Left lobe of liver (tissue), 2 donors: ENCODE results near the gene PEX5. TPM values are rescaled to one million over a fixed set of nuclear protein-coding genes. Genes with fewer than 3 reads are reported as not detected.
"Not testable (repeated sequence)": the region's sequence is repeated elsewhere in the genome, so short reads cannot be mapped to it uniquely, and the experiment has no call there.

Source experiments
- ATAC-seq: fragments of 200-7000 bp; cut with Tn5 transposase; one replicate; pipeline ENCODE4 v1.9.1; 2020; ENCODE audit warnings: mild to moderate bottlenecking, moderate library complexity
- DNase-seq: peaks from one replicate; pipeline ENCODE4 v3.0.0-alpha.2; 2020; ENCODE audit warnings: low spot score
- total RNA-seq: library from RNA; stranded (reverse); gene quantifications from one replicate; pipeline ENCODE4 v1.2.1, GENCODE V29; 2021
- donor health status: DM: no; HTN: no; CAD: no; lungs with moderate emphysema.
- donor health status: DM: no; HTN: yes; CAD: no.

The PEX5 gene
- total RNA-seq, 1 donor from 2014 or later, result 49.9 TPM

DNA sequence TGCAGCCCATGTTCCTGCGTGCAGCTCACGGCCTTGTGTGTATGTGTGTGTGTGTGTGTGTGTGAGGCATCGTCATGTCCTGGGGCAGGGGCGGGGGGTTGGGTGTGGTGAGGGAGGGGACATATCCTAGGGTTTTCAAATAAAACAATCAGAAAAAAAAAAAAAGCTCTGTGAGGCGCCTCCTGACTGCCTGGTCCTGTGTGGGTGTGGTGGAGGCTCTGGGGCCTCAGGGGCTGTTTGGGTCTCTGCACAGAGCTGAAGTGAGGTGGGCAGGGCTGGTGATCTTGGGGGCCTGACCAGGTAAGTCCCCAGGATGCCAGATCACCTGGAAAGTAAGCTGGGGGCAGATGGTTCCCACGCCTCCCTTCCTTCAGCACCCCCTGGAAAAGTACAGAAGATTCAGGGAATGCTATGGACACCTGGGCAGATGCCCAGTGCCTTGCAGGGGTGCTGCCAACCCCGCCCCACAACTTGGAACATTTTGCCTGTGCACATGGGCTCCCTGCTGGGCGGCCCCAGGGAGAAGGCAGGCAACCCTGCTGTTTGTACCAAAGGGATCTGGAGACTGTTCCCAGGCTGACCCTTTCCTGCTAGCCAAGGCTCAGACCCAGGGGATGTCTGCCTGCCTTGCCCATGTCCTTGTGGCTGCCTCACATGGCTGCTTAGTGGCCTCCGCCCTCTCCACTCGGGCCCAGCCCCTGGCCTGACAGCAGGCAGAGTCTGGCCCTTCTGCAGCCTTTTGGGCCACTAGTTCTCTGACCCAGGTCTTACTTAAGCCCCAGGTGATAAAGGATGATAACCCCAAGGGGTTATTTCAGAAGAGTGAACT lies 30.5 kb upstream of the PEX5 start:
- ATAC-seq, result no peak
- DNase-seq, result no peak

DNA sequence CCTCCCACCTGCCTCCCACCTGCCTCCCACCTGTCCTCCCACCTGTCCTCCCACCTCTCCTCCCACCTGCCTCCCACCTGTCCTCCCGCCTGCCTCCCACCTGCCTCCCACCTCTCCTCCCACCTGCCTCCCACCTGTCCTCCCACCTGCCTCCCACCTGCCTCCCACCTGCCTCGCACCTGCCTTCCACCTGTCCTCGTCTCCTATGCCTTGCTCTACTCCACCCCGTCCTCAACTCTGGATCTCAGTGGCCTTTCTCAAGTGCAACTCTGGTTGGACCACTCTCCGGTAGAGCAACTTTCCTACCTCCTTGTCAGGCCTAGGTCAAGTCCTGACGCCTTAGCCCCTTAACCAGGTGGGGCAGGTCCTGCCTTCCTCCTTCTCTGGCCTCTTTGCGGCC lies 29.3 kb upstream of the PEX5 start:
- ATAC-seq, result no peak
- DNase-seq, result no peak

DNA sequence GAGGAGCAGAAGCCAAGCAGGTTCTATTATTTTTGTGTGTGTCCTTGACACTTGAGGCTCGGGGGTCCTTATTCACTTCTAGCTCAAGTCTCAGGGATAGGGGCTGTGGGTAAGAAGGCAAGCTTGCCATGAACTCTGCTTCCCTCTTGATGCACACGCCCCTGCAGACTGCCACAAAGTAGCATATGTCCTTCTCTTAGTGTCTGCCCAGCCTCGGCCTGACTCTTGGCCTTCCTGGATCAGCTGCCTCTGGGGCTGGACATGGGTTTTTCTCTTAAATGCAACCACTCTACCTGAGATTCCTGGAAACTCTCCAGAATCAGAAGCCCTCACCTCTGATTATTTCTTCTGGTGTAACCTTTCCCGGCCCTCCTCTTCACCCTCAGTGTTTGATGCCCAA lies 28.2 kb upstream of the PEX5 start:
- DNase-seq (no peak), ATAC-seq (peak; percentile 6)

DNA sequence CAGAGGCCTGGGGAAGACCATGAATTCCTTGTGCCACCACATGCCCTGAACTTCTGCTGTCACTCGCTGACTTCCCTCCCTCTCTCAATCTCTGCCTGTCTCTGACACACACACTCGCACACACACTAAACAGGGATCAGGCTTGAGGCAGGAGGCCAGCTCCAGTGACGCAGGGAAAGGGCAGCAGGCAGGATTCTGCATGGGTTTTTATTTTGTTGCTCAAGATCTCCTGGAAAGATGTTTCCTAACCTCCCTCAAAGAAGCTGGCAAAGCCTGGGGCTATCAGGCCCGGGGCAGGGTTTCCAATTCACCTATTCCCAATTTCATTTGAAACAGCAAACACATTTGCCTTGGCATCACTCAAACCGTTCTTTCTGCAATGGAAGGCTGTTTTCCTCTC lies 27.7 kb upstream of the PEX5 start:
- DNase-seq (peak; percentile 90), ATAC-seq (peak; percentile 79)

DNA sequence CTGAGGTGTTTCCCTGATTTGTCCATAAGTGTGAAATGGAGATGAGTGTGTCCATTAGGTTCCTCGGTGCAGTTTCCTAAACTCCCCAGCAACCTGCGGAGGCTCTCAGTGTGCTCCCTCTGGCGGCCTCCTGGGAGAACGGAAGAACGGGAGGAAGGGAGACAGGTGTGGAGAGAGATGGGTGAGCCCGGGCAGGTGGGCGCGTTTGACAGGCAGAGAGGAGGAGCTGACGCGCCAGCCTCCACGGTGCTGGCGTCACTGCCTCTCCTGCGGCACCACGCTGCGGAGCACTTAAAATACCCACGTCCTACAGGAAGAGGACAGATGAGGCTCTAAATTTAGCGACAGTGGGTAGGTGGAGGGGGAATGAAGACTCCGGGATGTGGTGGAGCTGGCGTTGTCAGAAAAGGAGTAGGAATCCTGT lies 26.8 kb upstream of the PEX5 start:
- ATAC-seq, result peak; percentile 82
- DNase-seq, result peak; percentile 72

DNA sequence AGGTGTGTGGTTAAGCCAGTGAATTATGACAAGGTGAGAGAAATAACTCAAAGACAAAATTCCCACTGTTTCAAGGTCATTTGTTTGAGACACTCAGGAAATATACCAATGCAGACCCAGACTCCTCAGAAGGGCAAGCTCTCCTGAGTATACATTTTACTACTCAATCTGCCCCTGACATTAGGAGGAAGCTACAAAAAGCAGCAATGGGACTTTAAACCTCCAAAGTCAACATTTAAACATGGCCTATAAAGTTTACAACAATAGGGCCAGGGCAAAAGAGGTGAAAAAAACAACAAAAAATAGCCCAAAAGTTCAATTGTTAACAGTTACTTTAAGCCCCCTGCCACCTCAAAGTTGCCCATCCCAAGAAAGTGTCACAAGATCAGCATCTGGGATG lies 19.5 kb upstream of the PEX5 start:
- ATAC-seq, result peak; percentile 60
- DNase-seq, result no peak

DNA sequence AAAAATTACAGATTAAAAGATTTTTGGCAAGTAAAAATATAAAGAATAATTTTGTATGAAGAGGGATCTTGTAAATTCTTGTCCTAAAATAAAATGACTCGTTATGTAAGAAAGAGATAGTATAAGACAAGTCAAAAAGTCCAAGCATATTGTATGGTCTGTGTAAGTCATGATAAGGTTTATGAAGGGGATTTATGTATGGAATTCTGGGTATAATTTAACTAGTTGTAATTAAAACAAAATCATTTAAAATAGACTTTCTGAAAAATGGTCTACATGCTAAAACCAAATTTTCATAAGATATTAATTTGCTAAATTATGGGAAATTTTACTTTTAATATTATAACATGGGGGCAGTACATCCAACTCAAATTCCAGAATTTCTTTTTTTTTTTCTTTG lies 17.6 kb upstream of the PEX5 start:
- DNase-seq (no peak), ATAC-seq (no peak)

DNA sequence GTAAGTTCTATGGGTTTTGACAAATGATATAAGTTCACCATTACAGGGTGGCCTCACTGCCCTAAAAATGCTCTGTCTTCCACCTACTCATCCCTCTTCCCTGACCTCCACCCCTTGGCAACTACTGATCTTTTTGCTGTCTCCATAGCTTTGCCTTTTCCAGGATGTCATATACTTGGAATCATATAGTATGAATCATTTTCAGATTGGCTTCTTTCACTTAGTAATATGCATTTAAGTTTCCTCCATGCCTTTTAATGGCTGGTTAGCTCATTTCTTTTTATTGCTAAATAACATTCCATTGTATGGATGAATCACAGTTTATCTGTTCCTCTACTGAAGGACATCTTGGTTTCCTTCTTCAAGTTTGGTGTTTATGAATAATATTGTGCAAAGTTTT lies 14.0 kb upstream of the PEX5 start:
- no peak for DNase-seq
- ATAC-seq, result no peak

DNA sequence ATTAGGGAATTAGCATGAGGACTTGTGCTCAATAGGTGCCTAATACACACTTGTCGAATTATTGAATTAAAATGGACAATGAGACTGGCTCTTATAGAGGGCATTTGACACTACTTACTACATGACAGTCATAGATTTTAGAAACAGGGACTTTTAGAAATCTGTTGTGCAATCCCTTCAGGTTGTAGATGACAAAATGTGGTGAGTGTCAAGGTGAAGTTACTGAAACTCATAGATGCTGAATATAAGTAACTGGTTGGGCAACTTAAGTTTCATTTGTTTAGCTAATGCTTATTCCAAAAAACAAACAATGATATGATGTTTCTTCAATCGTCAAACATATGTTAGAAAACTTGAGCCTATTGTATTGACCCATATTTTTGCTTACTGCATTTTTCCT lies 12.9 kb upstream of the PEX5 start:
- ATAC-seq, result no peak

DNA sequence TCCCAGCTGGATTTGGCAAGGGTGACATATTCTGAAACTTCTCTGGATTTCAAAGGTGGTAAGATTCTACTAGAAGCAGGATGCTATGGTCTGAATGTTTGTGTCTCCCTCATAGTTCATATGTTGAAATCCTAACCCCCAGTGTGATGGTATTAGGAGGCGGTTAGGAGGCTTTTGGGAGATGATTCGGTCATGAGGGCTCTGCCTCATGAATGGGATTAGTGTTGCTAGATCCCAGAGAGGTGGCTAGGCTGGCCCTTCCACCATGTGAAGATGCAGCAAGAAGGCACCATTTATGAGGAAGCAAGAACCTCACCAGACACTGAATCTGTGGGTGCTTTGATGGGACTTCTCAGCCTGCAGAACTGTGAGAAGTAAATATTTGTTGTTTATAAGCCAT lies 11.0 kb upstream of the PEX5 start:
- no peak for DNase-seq
- ATAC-seq, result no peak

More for the DNA sequence above, 12.9 kb upstream of the PEX5 start:
- DNase-seq, result no peak

DNA sequence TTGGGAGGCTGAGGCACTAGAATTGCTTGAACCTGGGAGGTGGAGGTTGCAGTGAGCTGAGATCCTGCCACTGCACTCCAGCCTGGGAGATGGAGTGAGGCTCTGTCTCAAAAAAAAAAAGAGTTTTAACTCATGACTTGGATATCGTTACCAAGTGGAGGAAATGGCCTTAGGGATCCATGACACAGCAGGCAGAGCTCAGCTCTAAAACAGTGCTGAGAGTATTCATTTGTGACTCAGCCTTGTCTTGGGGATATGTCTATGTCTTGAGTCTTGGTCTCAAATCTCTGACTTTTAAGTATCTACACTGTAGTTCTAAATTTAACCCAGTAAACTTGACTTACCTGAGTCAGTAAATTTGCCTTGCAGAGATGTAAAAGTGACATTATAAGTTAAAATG lies 8.8 kb upstream of the PEX5 start:
- ATAC-seq (no peak), DNase-seq (no peak)

DNA sequence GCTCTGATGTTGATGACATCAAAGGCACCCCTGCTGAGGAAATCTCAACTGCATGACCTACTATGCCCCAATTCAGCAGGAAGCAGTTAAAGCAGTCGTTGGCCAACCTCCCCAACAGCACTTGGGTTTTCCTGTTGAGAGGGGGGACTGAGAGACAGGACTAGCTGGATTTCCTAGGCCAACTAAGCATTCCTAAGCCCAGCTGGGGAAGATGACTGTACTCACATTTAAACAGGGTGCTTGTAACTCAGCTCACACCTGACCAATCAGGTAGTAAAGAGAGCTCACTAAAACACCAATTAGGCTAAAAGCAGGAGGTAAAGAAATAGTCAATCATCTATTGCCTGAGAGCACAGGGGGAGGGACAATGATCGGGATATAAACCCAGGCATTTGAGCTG lies 3.4 kb upstream of the PEX5 start:
- not testable (repeated sequence) for DNase-seq, ATAC-seq

DNA sequence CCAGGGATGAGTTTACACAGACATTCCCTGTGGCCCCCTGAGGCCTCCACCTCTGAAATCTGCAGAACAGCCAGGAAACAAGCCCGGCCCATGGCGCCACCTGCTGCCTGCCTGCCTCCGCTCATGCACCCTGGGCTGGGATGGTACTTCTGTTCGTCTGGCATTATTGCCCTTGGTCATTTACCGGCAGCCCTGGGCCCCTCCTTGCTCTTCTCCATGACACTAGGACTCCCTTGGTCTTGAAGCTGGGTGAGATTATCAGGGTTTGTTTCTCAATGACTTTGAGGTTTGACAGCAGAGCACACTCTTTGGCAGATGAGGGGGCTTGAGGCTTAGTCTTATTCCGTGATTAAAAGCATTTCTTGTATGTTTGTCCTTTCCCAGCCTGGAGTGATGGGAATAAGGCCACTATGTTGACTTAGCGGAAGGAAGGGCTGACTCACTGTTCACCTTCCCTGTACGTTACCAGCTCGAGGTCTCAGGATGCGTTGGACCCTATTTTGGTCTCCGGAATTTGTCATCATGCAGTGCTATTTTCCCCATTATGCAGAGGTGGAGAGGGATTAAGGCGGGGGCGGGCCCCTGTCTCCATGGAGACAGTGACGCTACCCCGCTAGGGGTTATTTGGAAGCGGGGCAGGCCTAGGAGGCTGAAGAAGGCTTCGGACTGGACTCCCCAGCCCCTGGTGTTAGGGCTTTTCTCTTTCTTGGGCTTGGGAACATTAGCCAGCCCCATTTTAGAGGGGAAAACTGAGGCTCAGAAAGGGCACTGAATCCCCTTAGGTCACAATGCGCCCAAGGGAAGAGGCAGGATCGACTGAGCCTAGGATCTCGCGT lies 706 bp upstream of the PEX5 start:
- peak; percentile 74 for DNase-seq
- ATAC-seq, result peak; percentile 69

DNA sequence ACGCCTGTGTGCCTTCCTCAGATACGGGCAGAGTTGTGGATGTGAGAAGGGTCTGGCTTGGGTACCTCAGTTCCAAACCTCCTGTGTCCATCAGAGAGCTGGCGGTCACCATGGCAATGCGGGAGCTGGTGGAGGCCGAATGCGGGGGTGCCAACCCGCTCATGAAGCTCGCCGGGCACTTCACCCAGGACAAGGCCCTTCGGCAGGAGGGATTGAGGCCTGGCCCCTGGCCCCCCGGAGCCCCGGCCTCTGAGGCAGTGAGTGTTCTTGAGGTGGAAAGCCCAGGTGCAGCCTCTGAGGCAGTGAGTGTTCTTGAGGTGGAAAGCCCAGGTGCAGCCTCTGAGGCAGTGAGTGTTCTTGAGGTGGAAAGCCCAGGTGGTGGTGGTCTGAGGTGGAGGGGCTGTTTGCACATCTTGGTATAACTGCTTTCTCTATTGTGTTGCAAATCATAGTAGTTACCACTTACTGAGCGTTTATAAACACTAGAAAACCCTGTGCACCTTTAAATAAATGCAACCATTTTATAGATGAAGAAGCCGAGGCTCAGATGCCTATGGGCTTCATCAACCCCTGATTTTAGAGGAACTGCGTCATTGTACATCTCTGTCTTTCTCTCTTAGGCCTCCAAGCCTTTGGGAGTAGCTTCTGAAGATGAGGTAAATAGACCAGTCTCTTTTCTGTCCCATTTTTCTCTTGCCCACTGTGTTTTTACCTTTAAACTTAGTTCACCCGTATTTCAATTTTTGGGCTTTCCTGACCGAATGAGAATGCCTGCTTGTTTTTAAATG lies 976 bp downstream of the PEX5 start:
- peak; percentile 57 for DNase-seq

DNA sequence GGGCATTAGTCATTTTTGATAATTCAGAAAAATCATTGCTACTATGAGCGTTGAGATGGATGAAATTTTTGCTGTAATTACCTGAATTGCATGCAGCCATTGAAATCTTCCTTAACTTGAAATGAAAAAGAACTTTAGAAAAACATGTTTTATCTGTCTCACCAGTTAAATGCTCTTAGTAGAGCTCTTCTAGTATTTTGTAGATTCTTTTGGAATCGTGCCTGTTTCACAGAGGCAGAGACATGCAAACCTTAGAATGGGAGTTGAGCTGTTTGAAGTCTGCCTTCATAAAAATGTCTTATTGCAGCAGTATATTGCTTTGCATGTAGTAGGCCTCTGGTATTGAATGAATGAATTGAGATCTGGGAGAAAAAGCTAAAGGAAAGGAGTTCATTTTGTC lies 4.2 kb downstream of the PEX5 start:
- ATAC-seq (no peak), DNase-seq (no peak)

More for the DNA sequence above, 976 bp downstream of the PEX5 start:
- peak; percentile 7 for ATAC-seq

DNA sequence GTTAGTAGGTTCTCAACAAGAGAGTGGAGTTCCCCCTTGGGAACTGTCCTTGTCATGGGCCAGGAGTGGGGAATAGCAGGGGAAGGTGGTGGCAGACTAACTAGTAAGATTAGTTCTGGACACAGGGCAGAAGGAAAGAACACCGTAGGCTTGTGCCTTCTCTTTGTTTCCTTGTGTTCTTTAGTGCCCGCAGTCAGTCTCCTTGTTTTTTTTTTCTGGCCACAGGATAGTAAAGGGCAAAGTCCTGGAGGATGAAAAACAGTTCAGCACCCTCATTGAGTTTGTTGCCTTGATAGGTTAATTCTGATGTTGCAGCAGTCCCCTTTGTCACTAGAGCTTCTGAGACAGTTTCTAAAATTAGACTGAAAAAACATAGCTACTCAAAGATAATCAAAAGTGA lies 8.4 kb downstream of the PEX5 start:
- ATAC-seq (peak; percentile 93), DNase-seq (no peak)

DNA sequence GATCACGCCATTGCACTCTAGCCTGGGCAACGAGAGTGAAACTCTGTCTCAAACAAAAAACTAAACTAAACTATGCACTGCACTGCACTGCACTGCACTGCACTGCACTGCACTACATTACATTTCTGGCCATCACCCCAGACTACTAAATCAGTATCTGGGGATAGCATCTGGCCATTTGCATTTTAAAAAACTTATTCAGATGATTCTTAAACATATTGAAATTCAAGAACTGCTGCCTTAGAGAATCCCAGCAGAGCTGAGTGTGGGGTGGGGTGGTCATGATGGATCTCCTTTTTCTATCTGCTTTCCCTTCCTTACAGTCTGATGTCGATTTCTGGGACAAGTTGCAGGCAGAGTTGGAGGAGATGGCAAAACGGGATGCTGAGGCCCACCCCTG lies 13.6 kb downstream of the PEX5 start:
- ATAC-seq (no peak), DNase-seq (no peak)

DNA sequence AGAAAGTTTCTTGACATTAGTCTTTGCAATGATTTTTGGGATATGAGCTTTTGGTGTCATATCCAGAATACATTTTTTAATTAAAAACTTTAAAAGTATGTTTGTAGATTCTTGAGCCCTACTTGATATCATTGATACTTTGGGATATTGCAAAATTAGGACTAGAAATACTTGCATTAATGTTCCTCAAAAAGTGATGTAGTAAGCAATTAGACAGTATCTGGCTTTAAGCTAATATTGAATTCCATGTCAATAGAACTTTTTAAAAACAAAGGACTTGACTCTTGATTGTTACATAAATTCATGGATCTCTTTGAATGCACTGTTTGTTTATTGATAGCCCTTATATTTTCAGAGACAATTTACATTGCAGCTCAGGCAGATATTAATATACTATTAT lies 15.6 kb downstream of the PEX5 start:
- DNase-seq (no peak), ATAC-seq (no peak)

DNA sequence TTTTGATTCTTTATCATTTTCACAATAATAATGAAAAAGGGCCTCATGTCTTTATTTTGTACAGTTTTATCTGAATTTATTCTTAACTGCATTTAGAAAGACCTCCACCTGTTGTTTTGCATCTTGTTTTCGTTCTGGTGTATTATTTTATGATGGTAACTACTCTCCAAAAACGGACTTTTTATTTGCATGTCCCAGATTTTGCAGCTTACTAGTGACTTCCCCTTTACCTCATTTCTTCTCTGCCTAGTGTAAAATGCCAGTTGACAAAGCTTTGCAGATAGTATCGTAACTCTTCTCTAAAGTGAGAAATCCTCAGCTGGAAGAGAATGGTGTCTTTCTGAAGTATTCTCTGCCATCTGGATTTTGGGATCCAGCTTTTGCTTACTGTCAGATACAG lies 17.2 kb downstream of the PEX5 start:
- ATAC-seq (no peak), DNase-seq (no peak)

DNA sequence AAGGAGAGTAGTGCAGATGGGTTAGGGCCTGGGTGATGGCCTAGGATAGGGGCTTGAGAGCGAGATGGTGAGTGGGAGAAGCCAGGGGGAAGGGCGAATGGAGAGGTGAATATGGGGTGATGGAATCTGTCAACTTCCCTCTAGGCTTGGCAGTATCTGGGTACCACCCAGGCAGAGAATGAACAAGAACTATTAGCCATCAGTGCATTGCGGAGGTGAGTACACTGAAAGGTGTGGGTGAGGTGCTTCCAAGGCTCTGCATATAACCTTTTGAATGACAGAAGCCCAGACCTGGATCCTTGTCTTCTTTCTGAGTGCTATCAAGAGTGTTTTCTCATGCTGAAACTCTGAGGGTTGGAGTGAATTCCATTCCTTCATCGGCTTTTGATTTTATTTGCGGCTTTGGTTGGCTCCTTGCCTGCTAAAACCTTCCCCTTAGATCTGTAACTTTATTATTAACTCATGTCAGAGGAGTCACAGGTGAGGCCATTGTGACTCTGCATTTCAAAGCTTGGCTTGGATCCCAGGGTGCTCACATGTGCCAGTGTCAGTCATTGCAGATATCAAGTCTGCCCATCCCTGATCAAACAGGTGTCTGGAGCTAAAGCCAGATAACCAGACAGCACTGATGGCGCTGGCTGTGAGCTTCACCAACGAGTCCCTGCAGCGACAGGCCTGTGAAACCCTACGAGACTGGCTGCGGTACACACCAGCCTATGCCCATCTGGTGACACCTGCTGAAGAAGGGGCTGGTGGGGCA lies 18.6 kb downstream of the PEX5 start:
- ATAC-seq, result peak; percentile 85
- peak; percentile 76 for DNase-seq

DNA sequence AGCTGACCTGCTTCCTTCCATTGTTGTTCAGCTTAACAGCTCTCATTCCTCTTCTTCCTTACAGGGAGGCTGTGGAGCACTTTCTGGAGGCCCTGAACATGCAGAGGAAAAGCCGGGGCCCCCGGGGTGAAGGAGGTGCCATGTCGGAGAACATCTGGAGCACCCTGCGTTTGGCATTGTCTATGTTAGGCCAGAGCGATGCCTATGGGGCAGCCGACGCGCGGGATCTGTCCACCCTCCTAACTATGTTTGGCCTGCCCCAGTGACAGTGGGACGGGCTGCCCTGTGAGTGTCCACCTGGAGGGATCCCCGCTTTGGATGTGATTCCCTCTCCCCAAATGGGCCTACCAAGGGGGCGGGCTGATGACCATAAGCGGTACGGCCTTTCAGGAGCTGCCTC lies 20.5 kb downstream of the PEX5 start:
- no peak for DNase-seq
- ATAC-seq, result no peak
